Embryonic facial prominence (tissue), 1 donor: Measurements from ENCODE around the gene PNP.
"Not testable (repeated sequence)": the region's sequence is repeated elsewhere in the genome, so short reads cannot be mapped to it uniquely, and the experiment has no call there.

ENCODE experiments used
- DNase-seq: peaks from one replicate; pipeline ENCODE4 v3.0.0-alpha.2; 2016; ENCODE audit errors: extremely low spot score

PNP gene

GRCh38 chr14:20492486-20492885 is 23.3 kb downstream of the PNP start:
- no peak for DNase-seq

- no peak for DNase-seq
Measured at GRCh38 chr14:20493634-20494033, 24.4 kb downstream of the PNP start.

DNA sequence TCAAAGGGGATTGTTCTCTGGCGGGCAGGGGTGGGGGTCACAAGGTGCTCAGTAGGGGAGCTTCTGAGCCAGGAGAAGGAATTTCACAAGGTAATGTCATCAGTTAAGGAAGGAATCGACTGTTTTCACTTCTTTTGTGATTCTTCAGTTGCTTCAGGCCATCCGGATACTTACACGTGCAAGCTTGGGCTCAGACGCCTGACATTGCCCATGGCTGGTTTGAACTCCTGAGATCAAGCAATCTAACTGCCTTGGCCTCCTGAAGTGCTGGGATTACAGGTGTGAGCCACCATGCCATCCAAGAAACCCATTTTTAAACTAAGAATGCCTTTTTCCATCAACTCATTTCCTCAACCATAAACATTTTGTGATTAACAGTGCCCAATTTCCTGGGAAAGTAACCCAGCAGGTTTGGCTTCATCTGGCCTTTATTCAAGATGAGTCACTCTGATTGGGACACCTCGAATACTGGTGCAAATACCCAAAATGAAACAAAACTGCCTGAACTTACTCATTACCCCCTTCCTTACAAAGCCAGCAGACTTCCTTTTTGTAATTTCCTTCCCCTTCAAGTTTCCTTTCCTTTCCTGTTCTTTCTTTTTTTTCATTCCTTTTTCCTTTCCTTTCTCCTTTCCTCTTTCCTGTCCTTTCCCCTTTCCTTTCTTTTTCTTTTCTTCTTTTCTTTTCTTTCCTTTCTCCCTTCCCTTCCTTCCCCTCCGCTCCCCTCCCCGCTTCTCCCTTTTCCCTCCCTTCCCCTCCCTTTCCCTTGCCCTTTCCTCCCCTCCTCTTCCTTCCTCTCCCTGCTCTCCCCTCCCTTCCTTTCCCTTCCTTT is 25.9 kb downstream of the PNP start:
- DNase-seq, result no peak

GRCh38 chr14:20498622-20499021 is 29.4 kb downstream of the PNP start:
- no peak for DNase-seq

GRCh38 chr14:20499108-20499507 is 29.9 kb downstream of the PNP start:
- DNase-seq, result no peak

GRCh38 chr14:20499881-20500280 is 30.7 kb downstream of the PNP start:
- DNase-seq, result no peak

DNA sequence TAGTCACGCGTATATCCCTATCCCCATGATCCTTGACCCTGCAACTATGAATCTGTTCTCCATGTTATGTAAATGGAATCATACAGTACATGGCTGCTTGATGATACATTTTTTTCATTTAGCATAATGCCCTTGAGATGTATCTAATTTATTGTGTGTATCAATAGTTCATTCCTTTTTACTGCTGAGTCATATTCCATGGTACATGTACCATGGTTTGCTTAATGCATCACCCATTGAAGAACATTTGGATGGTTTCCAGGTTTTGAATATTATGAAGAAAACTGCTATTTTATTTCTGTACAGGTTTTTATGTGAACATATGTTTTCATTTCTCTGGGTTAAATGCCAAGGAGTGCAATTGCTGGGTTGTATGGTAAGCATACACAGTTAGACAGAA is 32.1 kb downstream of the PNP start:
- no peak for DNase-seq

DNA sequence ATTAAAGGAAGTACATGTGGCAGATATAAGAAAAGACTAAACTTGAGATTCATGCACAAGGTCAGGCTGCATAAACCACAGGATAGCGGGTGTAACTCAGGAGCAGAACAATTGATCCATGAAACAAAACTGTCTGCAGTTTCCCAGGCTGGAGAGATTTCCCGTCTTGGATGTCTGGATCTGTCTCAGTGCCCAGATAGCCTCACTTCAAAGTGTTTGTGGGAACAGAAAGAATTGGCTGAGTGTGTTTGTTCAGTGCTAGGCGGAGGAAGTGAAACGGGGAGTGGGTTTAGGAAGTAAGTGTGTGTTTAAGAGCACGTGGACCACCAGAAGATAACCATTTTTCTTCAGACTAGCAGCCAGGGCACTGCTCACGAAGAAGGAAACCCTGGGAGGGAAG is 34.7 kb downstream of the PNP start:
- no peak for DNase-seq

- DNase-seq, result not testable (repeated sequence)
Measured at GRCh38 chr14:20506276-20506675, 37.1 kb downstream of the PNP start.

GRCh38 chr14:20506752-20507151 is 37.5 kb downstream of the PNP start:
- DNase-seq, result not testable (repeated sequence)

DNA sequence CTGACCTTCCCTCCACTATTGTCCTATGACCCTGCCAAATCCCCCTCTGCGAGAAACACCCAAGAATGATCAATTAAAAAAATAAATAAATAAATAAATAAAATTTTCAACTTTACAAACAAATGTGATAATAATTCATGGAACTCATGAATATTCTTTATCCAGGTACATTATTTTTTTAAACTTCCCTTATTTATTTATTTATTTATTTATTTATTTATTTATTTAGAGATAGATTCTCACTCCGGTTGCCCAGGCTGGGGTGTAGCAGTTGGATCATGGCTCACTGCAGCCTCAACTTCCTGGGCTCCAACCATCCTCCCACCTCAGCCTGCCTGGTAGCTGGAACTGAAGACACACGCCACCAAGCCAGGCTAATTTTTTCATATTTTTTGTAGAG is 38.3 kb downstream of the PNP start:
- DNase-seq, result not testable (repeated sequence)

DNA sequence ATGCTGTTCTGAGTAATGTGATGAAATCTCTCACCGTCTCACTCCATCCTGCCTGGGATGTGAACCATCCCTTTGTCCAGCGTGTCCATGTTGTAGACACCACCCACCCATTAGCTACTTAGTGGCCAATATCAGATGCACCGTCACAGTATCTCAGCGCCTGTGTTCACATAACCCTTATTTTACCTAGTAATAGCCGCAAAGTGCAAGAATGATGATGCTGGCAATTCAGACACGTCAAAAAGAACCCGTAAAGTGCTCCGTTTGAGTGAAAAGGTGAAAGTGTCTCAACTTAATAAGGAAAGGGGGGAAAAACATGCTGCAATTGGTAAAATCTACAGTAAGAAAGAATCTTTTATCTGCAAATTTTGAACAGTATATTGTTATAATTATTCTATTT is 39.2 kb downstream of the PNP start:
- DNase-seq, result no peak

DNA sequence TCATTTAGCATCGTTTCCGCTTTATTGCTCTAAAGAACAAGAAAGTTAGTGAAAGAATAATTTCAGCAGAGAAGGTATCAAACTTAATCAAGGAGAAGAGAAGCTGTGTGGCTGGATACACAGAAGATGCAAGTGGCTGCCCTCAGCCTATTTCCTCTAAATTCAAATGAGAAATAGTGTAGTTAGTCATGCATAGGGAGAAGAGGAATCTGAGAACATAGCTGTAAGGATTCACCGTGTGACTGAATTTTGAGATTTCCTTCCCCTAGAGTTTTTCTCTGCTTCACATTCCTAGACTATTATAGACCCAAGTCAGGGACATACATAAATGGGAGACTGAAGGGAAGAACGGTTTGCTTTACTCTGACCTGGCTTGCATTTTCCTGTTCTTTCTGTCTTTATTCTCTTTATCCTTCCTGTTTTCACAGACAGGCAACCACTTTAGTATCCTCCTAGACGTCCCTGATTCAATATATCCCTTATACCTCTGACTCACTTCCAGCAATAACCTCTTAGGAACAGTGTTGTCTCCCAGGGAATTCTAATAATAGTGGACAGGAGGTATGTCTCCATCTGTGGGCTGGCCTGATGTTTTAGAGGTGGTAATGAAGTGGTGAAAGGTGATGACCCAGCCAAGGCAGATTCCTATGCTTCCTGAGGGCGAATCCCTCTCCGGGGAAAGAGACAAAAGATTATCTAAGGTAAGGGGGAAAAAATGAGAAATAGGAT is 43.1 kb downstream of the PNP start:
- DNase-seq, result no peak

DNA sequence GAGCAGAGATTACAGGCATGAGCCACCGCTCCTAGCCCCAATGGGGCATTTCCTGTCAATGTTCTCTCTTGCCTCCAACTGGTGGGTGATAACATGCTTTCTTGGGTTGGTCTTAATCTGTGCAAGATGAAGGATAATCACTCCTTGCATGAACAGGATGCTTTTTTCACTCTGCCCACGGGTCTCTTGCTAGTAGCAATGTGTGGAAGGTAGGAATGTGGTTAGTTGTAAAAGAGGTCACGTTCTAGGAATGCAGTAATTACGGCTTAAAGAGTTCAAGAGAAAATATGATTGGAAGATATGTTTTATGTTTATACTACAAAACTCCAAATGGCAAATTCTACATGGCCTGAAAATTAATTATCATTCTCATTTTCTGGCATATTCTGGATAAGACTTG is 46.6 kb downstream of the PNP start:
- DNase-seq, result no peak

DNA sequence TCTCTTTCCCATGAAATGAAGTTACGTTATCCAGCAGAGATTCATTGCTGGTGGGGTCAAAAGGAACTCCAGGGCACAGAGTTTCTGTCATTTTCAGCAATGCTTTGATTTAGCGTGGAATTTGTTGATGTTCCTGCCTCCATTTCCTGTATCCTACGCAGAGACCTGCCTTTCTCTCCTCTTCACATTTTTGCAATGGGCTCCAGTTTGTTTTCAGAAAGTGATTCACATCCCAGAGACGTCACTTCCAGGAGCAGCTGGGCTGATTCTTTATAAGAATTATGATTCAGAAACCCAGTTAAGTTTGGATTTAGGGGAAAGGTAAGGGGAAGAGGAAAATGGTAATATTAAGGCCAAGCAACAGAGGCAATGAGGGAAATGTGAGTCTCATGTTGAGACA is 47.7 kb downstream of the PNP start:
- no peak for DNase-seq

DNA sequence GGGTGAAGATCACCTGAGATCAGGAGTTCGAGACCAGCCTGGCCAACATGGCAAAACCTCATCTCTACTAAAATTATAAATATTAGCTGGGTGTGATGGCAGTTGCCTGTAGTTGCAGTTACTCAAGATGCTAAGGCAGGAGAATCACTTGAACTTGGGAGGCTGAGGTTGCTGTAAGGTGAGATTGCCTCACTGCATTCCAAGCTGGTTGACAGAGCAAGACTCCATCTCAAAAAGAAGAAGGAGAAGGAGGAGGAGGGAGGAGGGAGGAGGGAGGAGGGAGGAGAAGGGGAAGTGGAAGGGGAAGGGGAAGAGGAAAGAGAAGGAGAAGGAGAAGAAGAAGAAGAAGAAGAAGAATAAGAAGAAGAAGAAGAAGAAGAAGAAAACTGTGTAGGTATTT is 53.1 kb downstream of the PNP start:
- no peak for DNase-seq

GRCh38 chr14:20524027-20524426 is 54.8 kb downstream of the PNP start:
- no peak for DNase-seq
